Activated CD4-positive, alpha-beta T cell treated with anti-CD3 and anti-CD28 coated beads, Interleukin-2, amount 50 U/mL, for 4 hours (primary cell): ENCODE measurements around the gene ZNF785.
"Not testable (repeated sequence)": the region's sequence is repeated elsewhere in the genome, so short reads cannot be mapped to it uniquely, and the experiment has no call there.

Experiments
- DNase-seq, 2 experiments: peaks; one replicate each; pipeline ENCODE4 v3.0.0-alpha.2; 2020

The ZNF785 gene

GRCh38 chr16:30536391-30537024 is 49.0 kb downstream of the ZNF785 start:
- DNase-seq: not testable (repeated sequence)

DNA sequence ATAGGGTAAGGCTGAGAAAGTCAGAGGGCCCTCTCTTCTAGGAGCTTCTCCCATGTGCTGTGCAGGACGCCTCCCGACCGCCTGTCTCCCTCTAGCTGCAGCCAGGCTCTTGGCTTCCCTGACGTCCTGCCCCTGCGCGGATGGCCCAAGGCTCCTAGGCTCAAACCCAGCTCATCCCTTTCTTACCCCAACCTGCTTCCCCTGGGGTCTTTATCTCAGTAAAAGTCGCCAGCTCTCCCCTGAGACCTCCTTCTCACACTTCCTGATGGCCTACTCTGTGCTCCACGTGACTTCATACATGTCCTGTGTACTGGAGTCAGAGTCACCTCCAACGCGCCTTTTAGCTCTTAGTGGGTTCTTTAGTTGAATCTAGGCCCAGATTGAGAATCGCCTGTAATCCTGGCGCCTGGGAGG is 49.7 kb downstream of the ZNF785 start:
- peak; percentile 53 to 64 for DNase-seq

DNA sequence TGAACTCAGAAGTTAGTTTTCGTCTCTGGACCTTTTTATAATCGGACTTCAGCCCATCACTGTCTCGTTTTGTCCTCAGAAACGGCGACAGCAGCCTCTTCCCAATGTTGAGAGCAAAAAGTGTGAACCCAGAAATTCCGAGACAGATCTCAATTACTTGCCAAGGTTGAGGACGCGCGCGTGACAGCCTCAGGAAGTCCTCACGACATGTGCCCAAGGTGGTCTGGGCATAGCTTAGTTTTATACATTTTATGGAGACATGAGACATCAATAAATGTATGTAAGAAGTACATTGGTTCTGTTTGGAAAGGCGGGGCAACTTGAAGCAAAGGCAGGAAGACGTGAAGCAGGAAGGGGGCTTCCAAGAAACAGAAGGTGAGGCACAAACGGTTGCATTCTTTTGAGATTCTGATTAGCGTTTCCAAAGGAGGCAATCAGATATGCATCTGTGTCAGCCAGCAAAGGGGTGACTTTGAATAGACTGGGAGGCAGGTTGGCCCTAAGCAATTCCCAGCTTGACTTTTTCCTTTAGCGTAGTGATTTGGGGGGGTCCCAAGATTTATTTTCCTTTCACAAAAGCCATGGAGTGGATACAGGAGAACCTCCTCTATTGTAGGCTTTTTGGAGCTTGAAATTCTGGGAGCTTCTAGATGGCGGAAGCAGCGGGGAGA is 50.3 kb downstream of the ZNF785 start:
- no peak for DNase-seq

DNA sequence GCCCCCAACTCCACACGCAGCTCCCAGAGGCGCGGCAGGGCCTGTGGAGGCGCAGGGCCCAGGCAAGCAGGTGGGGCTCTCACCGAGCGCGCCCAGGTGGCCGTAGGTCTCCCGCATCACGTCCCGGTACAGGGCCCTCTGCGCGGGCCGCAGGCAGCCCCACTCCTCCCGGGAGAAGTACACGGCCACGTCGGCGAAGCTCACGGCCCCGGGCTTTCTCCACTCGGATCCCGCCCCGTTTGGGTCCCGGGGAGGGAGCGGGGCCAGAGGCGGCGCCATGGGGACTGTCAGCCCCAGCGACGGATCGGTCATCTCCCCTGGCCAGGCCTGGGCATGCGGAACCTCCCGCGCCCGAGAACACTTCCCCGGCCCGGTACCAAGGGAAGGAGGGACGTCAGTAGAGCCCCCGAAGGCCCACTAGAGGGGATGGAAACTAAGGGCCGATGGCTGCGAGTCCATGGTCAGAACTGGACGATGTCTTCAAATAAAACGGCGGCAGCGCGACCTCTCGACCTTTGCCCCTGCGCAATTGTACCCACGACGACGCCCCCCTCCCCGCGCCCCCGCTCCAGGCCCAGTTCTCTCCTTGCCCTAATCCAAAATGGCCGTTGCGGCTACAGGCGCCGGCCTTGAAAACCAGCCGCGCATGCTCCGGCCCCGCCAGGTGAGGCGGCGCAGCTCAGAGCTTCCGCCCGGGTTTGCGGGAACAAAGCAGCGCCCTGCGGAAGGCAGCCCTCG is 51.0 kb downstream of the ZNF785 start, which contains the start of gene ZNF747:
Gene ZNF747 (minus strand): TSS at position 491 of the 738 bp plus-strand sequence. CDS start 179 bp downstream, at position 312.
- peak; percentile 91 to 92 for DNase-seq

DNA sequence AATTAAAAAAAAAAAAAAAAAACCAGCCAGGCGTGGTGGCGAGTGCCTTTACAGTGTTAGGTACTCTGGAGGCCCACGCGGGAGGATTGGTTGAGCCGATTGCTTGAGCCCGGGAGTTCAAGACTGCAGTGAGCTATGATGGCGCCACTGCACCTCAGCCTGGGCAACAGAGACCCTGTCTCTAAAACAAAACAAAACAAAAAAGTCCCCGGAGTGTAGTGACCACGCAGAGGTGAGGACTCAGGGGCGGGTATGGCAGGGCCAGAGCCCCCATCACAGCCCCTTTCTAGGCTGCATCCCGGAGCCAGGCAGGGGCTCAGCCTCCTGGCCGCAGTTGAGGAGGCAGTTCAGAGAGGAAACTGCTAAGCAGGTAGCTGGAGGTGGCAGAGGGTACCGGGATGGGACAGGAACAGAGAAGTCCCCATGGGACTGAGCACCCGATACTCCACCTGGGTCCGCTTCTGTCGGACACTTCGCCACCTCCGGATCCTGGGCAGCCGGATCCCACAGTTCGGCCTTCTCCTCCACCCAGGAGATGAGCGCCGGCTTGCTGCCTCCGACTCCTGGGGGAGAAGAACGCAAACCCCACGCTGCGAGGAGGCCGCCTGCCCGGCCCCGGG is 51.6 kb downstream of the ZNF785 start:
- DNase-seq: no peak

DNA sequence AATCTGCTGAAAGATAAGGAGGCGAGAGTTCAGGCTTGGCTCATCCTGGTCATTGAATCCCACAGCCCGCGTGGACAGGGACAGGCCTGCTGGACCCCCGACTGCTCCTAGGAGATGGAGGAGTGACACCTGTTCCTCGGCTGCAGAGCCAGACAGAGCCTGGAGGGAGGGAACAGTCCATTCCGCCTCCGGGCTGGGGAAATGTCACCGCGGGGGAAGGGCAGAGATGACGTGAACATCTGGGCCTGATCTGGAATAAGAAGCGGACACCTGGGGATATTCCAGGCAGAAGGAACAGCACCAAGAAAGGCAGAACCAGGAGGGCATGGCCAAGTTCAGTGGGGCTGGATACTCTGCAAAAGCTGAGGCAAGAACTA is 52.4 kb downstream of the ZNF785 start:
- no peak for DNase-seq

GRCh38 chr16:30532285-30533145 is 53.0 kb downstream of the ZNF785 start:
- no peak for DNase-seq
